GM10847 (cell line): ENCODE data around the gene ARL8B.

Experiments used
- POLR2A ChIP-seq: IDR thresholded peaks from 2 replicates; pipeline ENCODE4 v1.6.1; 2011; ENCODE audit not compliant: insufficient read length; ENCODE audit errors: extremely low read depth

The ARL8B gene

DNA sequence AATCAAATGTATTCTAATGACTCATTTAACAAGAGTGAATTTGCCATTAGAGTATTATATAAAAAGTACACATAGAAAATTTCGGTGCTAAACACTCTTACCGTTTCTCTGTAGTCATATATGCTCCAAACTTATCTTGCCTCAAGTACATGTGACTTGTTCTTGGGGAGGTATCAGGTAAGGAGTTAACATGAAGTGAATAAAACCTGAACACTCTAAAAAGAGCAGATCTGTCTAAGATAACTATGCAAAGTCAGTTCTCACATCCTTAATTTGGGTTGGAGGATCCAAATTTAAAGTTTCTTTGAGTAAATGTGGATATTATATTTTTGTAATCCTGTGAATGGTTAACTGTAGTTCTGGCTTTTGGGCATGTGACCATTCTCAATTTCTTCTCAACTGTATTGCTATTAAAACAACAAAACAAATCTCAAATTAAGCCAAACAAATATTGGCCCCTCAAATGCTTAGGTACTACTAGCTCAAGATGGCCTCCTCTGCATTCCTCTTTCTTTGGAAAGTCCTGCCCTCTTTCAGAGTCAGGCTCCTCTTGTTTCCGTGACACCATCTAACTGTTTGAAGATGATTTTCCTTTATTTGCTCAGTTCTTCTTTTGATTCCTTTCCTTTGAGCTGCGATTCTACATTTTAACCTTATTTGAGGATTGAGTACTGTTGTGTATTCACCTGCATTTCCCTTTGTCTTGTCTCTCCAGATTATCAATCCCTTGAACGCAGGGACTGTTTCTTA lies 69.6 kb downstream of the ARL8B start:
- TF ChIP-seq POLR2A = no peak

DNA sequence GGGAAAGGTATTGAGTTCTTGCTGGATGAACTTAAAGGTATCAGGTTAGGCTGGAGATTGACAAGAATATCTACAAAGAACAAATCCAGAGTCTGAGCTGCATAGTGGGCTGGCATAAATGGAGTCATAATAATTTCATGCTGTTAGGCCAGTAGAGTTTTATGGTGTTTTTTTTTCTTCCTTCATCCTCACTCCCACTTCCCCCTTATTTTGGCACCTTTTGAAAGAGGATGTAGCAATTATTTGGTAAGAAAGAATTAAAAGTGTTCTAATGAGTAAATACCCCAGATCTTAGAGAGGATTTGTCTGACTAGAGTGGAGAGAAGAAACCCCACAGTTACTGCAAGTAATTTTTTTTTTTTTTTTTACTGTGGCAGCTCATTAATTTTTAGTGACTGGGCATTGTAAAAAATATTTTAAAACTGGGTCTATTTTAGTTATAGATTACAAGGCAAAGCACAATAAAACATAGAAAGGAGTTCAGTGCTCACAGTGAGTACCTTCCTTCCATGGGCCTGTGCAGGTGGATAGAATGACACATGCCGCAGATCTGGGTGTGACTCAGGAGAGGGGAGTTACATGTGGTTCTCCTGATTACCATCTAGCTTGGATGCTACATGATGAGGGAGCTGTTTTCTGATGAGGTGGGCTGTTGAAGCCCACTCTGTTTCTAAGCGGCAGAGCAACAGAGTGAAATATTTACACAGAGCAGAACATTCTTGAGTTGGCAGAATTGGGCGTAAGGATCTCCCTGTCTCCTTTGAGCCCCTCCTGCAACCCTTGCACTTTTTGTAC lies 70.7 kb downstream of the ARL8B start:
- no peak for TF ChIP-seq POLR2A

DNA sequence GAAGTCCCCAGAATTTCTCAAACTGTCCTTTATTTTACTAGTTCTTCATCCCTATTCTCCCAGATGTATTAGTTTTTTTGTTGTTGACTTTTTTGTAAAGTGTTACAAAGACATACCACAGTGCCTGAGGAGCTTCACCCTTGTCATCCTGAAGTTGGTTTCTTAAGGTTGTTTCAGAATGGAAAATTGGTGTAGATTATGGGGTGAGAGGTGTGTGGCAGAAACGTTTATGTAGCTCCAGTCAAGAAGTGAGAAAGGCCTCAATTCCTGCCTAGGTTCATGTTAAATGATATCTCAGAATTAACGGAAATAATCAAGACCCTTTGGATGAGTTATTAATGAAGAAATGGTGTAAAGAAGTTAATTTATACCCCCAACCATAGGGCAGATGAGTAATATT lies 72.2 kb downstream of the ARL8B start:
- no peak for TF ChIP-seq POLR2A

DNA sequence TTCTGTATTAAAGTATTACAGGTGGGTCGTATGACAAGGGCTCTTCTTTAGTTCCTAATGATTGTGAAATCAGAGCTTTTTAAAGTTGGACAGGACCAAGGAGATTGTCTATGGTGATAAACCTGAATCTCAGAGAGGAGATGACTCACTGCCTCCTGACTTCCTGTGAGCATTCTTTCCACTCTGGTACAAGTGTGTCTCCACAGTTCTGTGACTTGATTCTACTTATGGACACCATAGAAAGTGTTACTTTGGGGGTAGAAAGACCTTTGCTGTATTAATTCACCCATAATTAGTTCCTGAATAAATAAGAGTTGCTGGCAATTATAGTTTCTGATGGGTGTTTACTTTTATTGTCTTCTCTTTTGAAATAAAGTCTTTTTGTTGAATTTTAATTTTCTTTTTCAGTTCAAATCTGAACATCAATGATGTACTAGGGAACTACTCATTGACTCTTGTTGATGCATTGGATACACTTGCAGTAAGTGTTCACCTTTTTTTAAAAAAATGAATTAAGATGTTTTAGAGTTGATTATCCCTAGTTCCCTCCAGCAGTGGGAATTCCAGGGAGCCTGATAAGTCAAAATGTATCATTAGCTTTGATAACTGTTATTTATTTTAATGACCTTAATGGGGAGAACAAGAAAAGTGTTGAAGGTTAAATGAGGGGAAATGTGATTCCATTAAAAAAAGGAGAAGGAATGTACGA lies 72.9 kb downstream of the ARL8B start:
- TF ChIP-seq POLR2A = no peak

DNA sequence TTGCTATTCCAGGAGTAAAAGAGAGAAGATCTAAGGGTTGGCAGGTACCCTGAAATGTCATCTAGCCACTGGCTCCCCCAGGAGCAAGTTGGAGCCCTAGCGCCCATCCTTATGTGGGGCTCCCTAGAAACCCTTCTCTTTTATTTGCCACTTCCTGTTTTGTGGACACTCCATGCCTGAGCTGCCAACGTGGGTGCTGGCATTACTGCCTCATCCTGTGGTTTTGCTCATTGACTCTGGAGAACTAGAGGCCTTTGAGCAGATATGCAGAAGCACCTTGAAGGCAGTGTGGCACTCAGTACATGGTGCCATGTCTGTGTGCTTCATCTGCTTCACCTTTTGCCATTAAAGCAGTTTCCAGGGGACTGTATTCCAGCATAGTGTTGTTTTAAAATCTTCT lies 73.5 kb downstream of the ARL8B start:
- no peak for TF ChIP-seq POLR2A

DNA sequence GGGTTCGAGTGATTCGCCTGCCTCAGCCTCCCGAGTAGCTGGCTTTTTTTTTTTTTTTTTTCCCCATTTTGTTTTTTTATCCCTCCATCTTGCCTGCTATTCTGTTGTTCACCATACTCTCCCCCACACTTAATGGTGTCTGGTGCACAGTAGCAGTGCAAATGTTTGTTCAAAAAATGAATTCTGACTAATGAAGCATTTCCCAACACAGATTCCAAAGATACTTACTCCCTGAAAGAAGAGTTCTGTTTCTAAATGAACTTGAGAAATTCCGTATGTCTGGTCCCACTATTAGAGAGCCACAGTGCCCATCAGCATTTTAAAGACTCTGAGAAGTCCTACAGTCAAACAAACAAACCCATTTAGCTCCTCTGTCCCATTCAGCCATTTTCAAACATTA lies 74.9 kb downstream of the ARL8B start:
- no peak for TF ChIP-seq POLR2A

DNA sequence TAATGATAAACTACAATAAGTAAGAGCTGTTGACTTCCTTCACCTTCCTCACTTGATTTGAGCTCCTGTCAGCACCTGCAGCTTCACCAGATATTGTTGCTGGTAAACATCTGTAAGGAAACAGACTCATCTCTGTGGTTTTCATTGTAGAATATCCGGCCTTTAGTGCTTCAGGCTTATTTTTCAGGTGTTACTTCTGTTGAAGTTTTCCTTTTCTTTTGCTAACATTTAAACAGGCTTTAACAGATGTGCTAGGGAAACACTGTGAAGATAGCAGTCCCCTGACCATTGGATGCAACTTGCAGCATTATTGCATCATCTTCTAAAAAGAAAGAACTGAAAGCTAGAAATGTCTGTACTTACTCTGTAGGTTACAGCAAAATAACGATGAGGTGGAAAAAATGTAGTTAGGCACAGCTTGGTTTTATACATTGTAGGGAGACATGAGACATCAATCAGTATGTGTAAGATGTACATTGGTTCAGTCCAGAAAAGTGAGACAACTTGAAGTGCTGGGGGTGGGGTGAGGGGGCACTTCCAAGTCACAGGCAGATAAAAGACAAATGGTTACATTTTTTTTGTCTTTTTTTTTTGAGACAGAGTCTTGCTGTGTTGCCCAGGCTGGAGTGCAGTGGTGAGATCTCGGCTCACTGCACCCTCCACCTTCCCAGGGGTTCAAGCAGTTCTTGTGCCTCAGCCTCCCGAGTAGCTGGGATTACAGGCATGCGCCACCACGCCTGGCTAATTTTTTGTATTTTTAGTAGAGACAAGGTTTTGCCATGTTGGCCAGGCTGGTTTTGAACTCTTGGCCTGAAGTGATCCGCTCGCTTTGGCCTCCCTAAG lies 75.6 kb downstream of the ARL8B start:
- TF ChIP-seq POLR2A = no peak

DNA sequence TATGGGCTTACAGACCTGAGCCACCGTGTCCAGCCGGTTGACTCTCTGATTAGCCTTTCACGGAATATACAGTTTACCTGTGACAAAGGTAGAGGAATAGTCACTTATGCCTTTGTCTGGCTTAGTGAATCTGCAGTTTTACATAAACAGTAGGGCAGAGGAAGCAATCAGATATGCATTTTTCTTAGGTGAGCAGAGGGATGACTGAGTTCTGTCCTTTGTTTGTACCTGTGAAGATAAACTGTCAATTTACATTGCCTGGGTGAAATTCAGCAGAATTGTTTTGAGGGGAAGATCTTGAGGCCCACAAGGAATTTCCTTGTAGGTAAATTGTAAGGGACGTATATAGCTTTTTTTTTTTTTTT lies 76.2 kb downstream of the ARL8B start:
- no peak for TF ChIP-seq POLR2A

DNA sequence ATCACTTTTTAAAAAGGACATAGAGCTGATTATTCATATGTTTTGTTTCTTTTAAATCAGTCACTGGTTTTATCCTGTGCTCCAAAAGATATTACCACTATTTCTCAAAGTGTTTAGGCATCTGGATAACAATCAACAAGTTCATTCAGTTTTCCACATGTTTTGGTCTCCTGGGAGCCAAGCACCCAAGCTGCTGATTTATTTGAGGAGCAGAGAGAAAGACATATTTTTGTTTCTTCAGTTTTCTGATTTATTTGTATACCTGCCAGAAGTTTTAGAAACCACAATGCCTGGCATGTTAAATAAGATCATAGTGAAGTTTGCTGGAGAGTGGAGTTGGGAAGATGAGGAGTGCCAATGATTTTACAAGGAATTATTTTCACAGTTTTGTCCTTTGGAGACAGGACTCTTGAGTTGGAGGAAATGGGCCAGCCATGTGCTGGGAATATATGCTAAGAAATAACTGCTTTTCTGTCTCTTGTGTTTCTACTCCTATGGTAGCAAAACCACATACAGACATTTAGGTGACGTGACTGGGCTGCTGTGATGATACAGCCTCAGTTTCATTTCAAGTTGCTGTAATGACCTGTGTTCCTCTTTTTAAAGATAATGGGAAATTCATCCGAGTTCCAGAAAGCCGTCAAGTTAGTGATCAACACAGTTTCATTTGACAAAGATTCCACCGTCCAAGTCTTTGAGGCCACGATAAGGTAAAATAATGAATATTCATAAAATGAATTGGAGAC lies 77.1 kb downstream of the ARL8B start:
- no peak for TF ChIP-seq POLR2A

DNA sequence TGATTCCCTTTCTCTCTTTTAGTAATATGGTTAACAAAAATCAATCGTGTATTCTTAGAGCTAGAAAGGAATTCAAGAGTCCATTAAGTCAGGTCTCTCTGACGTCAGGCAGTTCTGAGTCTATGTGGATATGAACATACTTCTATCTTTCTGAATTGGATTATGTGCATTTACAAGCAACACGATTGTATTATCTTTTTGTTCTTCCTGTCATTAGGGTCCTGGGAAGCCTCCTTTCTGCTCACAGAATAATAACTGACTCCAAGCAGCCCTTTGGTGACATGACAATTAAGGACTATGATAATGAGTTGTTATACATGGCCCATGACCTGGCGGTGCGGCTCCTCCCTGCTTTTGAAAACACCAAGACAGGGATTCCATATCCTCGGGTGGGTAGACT lies 79.4 kb downstream of the ARL8B start:
- no peak for TF ChIP-seq POLR2A

DNA sequence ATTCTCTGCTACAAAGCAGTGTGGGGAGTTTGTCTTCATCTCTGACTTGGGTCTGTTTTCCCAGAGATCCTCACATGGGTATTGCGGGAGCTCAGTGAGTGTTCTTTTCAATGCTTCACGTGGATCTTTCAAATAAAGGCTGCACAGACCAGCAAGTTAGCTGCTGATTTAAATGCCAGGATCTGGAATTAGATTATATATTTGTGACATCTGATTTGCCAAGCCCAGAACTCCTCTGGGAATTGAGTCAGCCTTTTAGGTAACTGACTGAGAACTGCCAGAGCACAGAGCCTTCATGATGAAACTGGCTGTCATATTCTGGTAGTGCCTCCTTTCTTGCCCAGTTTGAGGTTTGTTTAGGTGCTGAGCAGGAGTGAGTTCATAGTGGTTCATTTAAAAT lies 80.1 kb downstream of the ARL8B start:
- TF ChIP-seq POLR2A = no peak

DNA sequence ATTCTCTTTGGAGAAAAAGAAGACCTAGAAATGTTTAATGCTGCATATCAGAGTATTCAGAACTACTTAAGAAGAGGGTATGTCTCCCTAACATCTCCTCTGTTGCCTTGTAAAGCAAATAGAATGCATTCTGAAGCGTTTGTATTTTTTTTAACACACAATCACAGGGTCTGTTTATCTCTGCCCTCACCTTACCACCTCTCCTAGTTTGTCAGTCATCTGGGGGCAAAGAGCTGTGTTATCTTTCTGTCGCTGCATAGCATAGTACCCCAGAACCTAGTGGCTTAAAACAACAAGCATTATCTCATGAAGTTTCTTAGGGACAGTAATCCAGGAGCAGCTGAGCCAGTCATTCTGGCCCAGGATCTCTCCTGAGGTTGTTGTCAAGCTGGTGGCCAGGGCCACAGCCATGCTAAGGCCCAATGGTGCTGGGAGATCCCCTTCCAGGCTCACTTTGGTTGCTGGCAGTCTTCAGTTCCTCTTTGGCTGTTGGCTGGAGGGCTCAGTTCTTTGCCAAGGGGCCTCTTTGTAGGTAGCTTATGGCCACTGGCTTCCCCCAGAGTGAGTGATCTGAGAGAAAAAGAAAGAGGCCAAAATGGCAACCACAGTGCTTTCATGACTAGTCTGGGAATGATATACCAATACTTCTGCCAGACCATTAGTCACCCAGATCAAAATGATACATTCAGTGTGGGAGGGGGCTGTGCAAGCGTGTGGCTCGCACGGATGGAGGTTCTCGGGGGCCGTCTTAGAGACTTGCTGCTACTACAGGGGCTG lies 83.3 kb downstream of the ARL8B start:
- TF ChIP-seq POLR2A = no peak

DNA sequence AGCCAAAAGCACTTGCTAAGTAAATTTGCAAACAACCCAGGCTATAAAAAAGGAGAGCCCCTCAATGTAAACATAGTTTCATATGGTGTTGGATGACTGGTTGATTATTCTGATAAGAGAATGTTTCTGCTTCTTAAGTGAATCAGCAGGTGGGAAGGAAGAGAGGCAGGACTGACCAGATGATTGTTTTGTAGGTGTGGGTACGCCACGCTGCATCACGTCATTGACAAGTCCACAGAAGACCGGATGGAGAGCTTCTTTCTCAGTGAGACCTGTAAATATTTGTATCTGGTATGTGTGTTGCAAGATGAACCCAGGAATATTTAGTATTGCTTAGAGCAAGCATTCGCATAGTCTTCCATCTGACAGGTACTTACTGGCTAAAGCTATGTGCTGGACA lies 88.8 kb downstream of the ARL8B start:
- TF ChIP-seq POLR2A = no peak

DNA sequence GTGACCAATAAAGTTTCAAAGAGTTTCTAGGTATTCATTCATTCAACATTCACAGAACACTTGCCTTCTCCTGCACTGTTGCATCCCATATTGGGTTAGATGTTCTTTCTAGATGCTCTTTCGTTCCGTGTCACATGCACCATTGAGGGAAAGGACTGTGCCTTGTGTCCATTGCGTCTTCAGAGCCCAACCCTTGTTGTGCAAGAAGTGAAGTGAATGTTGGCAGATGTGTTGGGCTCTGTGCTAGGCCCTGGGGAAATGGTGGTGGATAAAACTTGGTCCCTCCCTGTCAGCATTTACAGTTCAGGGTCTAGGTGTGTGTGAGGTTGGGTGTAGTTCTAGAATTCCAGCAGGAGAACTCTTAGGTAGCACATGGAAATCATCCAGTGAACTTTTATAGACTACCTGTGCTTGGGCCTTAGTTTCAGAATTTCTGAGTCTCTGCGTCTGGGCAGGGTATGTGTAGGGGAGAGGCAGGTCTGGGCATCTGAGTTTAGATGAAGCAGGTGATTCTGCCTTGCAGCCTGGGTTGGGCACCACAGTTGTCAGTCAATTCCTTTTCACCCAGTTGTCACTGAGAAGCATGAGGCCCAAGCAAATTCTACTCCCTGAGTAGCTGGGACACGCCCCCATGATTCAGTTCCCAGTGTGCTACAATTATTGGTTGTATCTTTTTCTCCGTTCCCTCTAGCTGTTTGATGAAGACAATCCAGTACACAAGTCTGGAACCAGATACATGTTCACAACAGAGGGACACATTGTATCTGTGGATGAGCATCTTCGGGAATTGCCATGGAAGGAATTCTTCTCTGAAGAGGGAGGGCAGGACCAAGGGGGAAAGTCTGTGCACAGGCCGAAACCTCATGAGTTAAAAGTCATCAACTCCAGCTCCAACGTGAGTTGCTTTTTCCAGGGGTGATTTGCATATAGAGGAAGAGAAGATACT lies 90.8 kb downstream of the ARL8B start:
- TF ChIP-seq POLR2A = no peak
